ENCODE results near the gene ID3.

The ID3 gene

DNA sequence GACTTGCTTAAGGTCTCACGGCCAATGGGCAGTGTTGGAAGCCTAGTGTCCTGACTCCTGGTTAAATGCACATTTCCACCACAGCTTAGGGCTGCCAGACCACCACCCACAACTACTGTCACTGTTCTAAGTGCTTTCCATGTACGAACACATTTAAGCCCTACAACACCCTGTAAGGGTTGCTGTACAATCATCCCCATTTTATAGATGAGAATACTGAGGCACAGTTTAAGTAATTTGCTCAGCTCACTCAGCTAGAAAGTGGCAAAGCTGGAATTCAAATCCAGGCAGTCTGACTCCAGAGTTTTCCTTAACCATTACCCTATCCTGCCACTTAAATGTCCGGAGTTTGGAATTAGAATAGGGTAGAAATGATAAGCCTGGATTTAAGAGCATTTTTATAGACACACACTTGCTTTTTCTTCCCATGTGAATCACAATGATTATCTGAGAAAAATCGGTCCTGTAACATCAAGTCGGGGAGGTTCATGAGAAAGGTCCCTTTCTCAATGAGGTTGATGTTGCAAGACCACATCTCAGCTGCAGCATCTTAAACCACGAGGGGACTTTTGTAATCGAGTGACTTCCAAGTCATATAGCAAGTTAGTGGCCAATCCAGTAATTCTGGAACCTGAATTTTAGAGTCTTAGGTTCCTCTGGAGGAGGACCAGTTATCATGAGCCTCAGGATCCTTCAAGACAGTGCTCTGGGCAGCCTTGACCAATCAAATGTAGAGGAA, 36.9 kb downstream of the ID3 start:
- no peaks in the 10 kb centered on the region for H3K27me3 ChIP-seq
- no peak overlapping the region for H3K4me3 ChIP-seq (ENCODE audit: low read depth, low read length)
- no peak for DNase-seq
- H3K4me1 ChIP-seq = no peaks in the 10 kb centered on the region
- no peaks in the 10 kb centered on the region for H3K9me3 ChIP-seq
- H3K36me3 ChIP-seq = no peaks in the 10 kb centered on the region; the same call in none of the 2 replicates
- TF ChIP-seq, protein P1, sequence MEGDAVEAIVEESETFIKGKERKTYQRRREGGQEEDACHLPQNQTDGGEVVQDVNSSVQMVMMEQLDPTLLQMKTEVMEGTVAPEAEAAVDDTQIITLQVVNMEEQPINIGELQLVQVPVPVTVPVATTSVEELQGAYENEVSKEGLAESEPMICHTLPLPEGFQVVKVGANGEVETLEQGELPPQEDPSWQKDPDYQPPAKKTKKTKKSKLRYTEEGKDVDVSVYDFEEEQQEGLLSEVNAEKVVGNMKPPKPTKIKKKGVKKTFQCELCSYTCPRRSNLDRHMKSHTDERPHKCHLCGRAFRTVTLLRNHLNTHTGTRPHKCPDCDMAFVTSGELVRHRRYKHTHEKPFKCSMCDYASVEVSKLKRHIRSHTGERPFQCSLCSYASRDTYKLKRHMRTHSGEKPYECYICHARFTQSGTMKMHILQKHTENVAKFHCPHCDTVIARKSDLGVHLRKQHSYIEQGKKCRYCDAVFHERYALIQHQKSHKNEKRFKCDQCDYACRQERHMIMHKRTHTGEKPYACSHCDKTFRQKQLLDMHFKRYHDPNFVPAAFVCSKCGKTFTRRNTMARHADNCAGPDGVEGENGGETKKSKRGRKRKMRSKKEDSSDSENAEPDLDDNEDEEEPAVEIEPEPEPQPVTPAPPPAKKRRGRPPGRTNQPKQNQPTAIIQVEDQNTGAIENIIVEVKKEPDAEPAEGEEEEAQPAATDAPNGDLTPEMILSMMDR (IDR thresholded peaks at IDR 0.05; ENCODE audit: low read depth, low read length) = no peak

DNA sequence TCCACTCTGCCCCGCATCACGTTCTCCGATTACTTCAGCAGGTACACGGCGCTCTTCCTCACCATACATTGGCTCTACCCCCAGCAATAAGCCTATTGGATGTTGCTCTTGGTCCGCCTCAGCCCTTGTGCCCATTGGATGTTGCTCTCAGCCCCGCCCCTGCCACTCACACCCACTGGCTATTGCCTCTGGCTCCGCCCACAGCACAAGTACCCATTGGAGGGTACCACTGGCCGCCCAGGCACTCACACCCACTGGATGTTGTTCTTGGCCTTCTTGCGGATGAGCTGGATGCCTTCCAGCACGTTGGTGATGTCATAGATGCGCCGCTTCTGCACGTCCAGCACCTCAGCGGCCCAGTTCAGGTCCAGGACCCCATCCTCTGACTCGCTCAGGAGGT, 37.7 kb downstream of the ID3 start:
- TF ChIP-seq, protein P1 (IDR thresholded peaks at IDR 0.05; ENCODE audit: low read depth, low read length) = no peak
- no peaks in the 10 kb centered on the region; the same call in none of the 2 replicates for H3K36me3 ChIP-seq
- DNase-seq = peak; percentile 41

DNA sequence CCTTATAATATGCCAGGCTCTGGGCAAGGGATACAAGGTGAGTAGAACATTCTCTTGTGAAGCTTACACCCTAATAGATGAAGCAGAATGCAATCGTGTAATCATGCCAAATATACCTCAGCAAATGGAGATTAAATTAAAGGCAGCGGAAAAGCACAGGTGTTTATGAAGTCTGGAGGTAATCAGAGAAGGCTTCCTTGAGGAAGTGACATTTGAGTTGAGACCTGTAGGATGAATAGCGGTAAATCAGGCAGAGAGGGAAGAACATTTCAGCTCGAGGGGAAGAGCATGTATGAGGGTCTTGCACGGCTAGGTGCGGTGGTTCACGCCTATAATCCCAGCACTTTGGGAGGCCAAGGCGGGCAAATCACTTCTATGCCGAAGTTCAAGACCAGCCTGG, 41.7 kb downstream of the ID3 start:
- Histone ChIP-seq H3K9me3 (no peaks in the 10 kb centered on the region), H3K27me3 (no peaks in the 10 kb centered on the region), H3K4me1 (no peaks in the 10 kb centered on the region), H3K4me3 (ENCODE audit: low read depth, low read length) (no peak overlapping the region), H3K36me3 (peaks cover 6% of the 10 kb centered on the region)
- TF ChIP-seq, protein P1 (IDR thresholded peaks at IDR 0.05; ENCODE audit: low read depth, low read length) = no peak
- DNase-seq = no peak

More for the DNA sequence above, 37.7 kb downstream of the ID3 start:
- Histone ChIP-seq H3K9me3 (no peaks in the 10 kb centered on the region), H3K4me3 (ENCODE audit: low read depth, low read length) (no peak overlapping the region), H3K27me3 (no peaks in the 10 kb centered on the region), H3K4me1 (no peaks in the 10 kb centered on the region)

GRCh38 chr1:23515905-23516304, 43.4 kb downstream of the ID3 start:
- no peak overlapping the region for H3K4me3 ChIP-seq (ENCODE audit: low read depth, low read length)
- H3K36me3 ChIP-seq = peaks cover 6% of the 10 kb centered on the region; the same call in 1 of the 2 replicates

DNA sequence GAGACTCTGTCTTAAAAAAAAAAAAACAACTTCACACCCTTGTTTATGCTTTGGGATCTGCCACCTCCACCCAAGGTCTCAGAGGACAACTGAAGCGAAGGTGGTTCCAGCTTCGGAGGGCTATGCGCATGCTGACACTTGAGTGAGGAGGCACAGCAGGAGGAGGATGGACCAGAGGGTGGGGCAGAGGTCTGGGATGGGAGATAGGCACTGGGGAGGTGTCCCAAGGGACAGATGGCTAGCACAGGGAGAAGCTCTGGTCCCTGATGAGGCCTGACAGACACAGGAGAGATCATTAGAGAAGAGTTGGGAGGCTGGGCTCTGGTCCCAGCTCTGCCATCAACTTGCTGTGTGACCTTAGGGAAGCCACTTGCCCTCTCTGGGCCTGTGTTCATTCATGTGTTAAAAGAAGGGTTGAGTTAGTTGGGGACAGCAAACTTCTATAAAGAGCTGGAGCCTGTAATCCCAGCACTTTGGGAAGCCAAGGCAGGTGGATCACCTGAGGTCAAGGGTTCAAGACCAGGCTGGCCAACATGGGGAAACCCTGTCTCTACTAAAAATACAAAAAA, 45.1 kb downstream of the ID3 start:
- no peak for DNase-seq
- no peaks in the 10 kb centered on the region for H3K9me3 ChIP-seq
- no peaks in the 10 kb centered on the region for H3K27me3 ChIP-seq
- peaks cover 6% of the 10 kb centered on the region; the same call in 1 of the 2 replicates for H3K36me3 ChIP-seq
- H3K4me3 ChIP-seq (ENCODE audit: low read depth, low read length) = no peak overlapping the region
- H3K4me1 ChIP-seq = no peaks in the 10 kb centered on the region
- TF ChIP-seq, protein P1 (IDR thresholded peaks at IDR 0.05; ENCODE audit: low read depth, low read length) = no peak

More at GRCh38 chr1:23515905-23516304, 43.4 kb downstream of the ID3 start:
- Histone ChIP-seq H3K27me3 (no peaks in the 10 kb centered on the region), H3K9me3 (no peaks in the 10 kb centered on the region), H3K4me1 (no peaks in the 10 kb centered on the region)
- TF ChIP-seq, protein P1 (IDR thresholded peaks at IDR 0.05; ENCODE audit: low read depth, low read length) = no peak
- DNase-seq = no peak

GRCh38 chr1:23509896-23510295, 49.4 kb downstream of the ID3 start:
- Histone ChIP-seq H3K4me1 (no peaks in the 10 kb centered on the region), H3K4me3 (ENCODE audit: low read depth, low read length) (no peak overlapping the region), H3K36me3 (peaks cover 6% of the 10 kb centered on the region; the same call in 1 of the 2 replicates), H3K27me3 (no peaks in the 10 kb centered on the region), H3K9me3 (no peaks in the 10 kb centered on the region)
- DNase-seq = no peak
- TF ChIP-seq, protein P1 (IDR thresholded peaks at IDR 0.05; ENCODE audit: low read depth, low read length) = no peak
